Testis (tissue), 3 donors: Measurements from ENCODE around the gene GJA9. TPM values are rescaled to one million over a fixed set of nuclear protein-coding genes. Genes with fewer than 3 reads are reported as not detected.

Experiments
- DNase-seq: peaks from one replicate; pipeline ENCODE4 v3.0.0-alpha.2; 2019
- H3K27ac ChIP-seq, 2 donors: fragments of 200-600 bp; sonication (generic); one replicate each; pipeline ENCODE4 v1.5.1; 2019
- H3K27me3 ChIP-seq: fragments of 200-600 bp; sonication (generic); one replicate; pipeline ENCODE4 v1.5.1; 2019
- H3K36me3 ChIP-seq: fragments of 200-600 bp; sonication (generic); one replicate; pipeline ENCODE4 v1.5.1; 2017; ENCODE audit warnings: low read depth; ENCODE audit errors: missing control alignments
- H3K4me1 ChIP-seq: fragments of 200-600 bp; sonication (generic); one replicate; pipeline ENCODE4 v1.5.1; 2019
- H3K4me3 ChIP-seq, 2 donors: fragments of 200-600 bp; sonication (generic); one replicate each; pipeline ENCODE4 v1.5.1; 2017 to 2019
- H3K9me3 ChIP-seq: fragments of 200-600 bp; sonication (generic); one replicate; pipeline ENCODE4 v1.5.1; 2017
- CTCF ChIP-seq, 3 experiments: fragments of 450-650 bp in 2 of 3; fragments of 200-600 bp in 1 of 3; sonication (generic) in 1 of 3; IDR thresholded peaks; one replicate each; pipeline ENCODE4 v1.5.1; 2016 to 2019; ENCODE audit warnings: antibody characterized with exemption in 3 of 3, mild to moderate bottlenecking in 2 of 3, moderate library complexity in 1 of 3
- POLR2A ChIP-seq: fragments of 450-650 bp; IDR thresholded peaks from one replicate; pipeline ENCODE4 v1.6.1; 2017; ENCODE audit warnings: antibody characterized with exemption, mild to moderate bottlenecking, moderate library complexity
- WGBS, 2 donors: methylation state at CpG; one replicate each; pipeline ENCODE4 v1.1.5; 2018; 5-methylcytosine and 5-hydroxymethylcytosine counted together
- intact Hi-C: fragments of 100-400 bp; cut with DNase I; formaldehyde crosslinking; loops from one replicate; pipeline ENCODE4 v1.15.1; 2023; ENCODE audit warnings: low total_unique reads
- polyA plus RNA-seq: library from polyadenylated mRNA; stranded (reverse); fragments of 350-450 nt; fragmentation: Illumina TruSeq; extraction: RNeasy Lipid Tissue Mini Kit (QIAGEN cat#74804); gene quantifications from one replicate; pipeline ENCODE4 v1.2.3, GENCODE V29; 2014; ENCODE audit warnings: low read depth, low replicate concordance; ENCODE audit not compliant: insufficient read depth
- total RNA-seq, 2 donors: library from RNA; depleted of rRNA; stranded (reverse); fragments of >200 nt; gene quantifications; one replicate each; pipeline ENCODE4 v1.2.3, GENCODE V29; 2016

GJA9 gene
- total and polyA plus RNA-seq, 3 donors from 2014 or later, result 0.19 to 3.4 (median 1.0) TPM

DNA sequence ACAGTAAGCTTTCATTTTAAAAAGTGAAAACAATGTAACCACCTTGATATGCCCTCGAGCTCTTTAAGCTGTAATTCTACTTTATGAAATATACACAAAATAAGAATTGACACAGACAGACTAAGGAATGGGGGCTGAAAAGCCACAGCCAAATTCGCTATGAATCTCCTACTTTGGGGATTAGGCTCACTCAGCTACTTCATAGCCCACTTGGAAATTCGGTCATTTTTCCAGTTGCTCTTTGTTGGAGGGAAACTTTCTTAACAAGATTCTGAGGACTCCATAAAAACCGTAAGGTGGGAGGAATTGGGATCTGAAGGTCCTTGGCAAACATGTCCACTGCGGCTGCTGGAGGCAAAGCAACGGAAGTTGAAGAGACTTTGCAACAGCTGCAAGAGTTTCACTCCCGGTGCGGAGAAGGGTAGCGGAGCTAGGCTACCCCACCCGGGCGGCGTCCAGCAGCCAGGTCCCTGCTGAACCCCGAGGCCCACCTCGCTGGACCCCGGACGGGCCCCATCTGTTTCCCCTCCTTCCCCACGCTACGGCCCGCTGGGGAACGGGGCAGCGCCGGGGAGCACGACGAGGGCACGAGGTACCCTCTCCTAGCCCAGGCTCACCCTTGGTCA lies 8.9 kb downstream of the GJA9 start:
- H3K27me3 ChIP-seq, result no peaks in the 10 kb centered on the region
- 3 to 8% methylated on average over 14 to 25 of the region's 25 CpGs for WGBS, 2 donors
- H3K36me3 ChIP-seq, result no peaks in the 10 kb centered on the region
- H3K4me1 ChIP-seq, result peaks cover 5% of the 10 kb centered on the region
- peak overlapping the region; percentile 51 to 55 for H3K27ac ChIP-seq
- H3K9me3 ChIP-seq, result no peaks in the 10 kb centered on the region
- TF ChIP-seq CTCF (IDR thresholded peaks at IDR 0.05) (no peak), POLR2A (no peak)
- H3K4me3 ChIP-seq, result peak overlapping the region; percentile 78 to 89
- intact Hi-C loops, result no loop called here
- no peak for DNase-seq

DNA sequence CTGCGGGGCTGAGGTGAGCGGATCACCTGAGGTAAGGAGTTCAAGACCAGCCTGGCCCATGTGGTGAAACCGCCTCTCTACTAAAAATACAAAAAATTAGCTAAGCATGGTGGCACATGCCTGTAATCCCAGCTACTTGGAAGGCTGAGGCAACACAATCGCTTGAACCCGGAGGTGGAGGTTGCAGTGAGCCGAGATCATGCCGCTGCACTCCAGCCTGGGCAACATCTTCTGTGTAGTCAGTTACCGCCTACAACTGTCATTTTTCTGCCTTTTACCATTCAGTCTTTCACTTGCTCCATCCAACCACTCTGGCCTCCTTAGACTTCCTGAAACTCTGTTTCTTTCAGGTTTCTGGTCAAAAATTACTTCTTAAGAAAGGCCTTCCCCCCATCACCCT lies 10.4 kb downstream of the GJA9 start:
- Histone ChIP-seq H3K4me1 (peaks cover 5% of the 10 kb centered on the region), H3K9me3 (no peaks in the 10 kb centered on the region), H3K27me3 (no peaks in the 10 kb centered on the region), H3K36me3 (no peaks in the 10 kb centered on the region), H3K27ac (no peak overlapping the region), H3K4me3 (no peak overlapping the region)
- no peak for DNase-seq
- WGBS, 2 donors, result 90 to 96% methylated on average over 8 of the region's 8 CpGs
- intact Hi-C loops, result no loop called here
- TF ChIP-seq POLR2A (no peak), CTCF (IDR thresholded peaks at IDR 0.05) (no peak)

GRCh38 chr1:38867208-38867607 lies 14.2 kb downstream of the GJA9 start:
- no peaks in the 10 kb centered on the region for H3K36me3 ChIP-seq
- no peak for DNase-seq
- no peak overlapping the region for H3K4me3 ChIP-seq
- intact Hi-C loops, result no loop called here
- no peaks in the 10 kb centered on the region for H3K4me1 ChIP-seq
- H3K9me3 ChIP-seq, result no peaks in the 10 kb centered on the region
- TF ChIP-seq POLR2A, result no peak
- no peak for TF ChIP-seq CTCF (IDR thresholded peaks at IDR 0.05)
- no peak overlapping the region for H3K27ac ChIP-seq
- WGBS, 2 donors, result 94% methylated on average over 8 of the region's 8 CpGs
- H3K27me3 ChIP-seq, result no peaks in the 10 kb centered on the region

DNA sequence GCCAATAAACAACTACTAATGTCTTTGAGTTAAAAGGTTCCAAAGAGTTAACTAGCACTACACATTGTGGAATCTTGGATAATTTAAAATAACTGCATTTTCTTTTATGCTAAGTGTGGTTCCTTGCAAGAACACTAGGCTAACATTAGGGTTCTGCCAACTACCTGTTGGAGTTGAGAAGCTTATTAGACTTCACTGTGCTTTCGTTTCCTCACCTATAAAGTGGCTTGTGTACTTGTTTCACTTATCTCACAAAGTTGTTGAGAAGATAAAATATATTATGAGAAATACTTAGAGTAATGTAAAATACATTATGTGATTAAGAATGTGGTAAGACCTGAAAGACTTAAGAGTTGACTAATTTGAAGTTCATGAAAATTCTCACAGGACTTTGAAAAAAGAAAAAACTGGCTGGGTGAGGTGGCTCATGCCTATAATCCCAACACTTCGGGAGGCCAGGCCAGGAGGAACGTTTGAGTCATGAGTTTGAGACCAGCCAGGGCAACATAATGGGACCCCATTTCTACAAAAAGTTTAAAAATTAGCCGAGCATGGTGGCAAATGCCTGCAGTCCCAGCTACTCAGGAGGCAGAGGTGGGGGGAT lies 16.2 kb downstream of the GJA9 start:
- no peaks in the 10 kb centered on the region for H3K36me3 ChIP-seq
- H3K4me3 ChIP-seq, result no peak overlapping the region
- no peaks in the 10 kb centered on the region for H3K9me3 ChIP-seq
- intact Hi-C loops, result no loop called here
- H3K27me3 ChIP-seq, result no peaks in the 10 kb centered on the region
- peaks cover 6% of the 10 kb centered on the region for H3K4me1 ChIP-seq
- TF ChIP-seq POLR2A (no peak), CTCF (IDR thresholded peaks at IDR 0.05) (no peak)
- H3K27ac ChIP-seq, result no peak overlapping the region
- no peak for DNase-seq
- WGBS, 2 donors, result 84 to 90% methylated on average over 4 of the region's 4 CpGs

DNA sequence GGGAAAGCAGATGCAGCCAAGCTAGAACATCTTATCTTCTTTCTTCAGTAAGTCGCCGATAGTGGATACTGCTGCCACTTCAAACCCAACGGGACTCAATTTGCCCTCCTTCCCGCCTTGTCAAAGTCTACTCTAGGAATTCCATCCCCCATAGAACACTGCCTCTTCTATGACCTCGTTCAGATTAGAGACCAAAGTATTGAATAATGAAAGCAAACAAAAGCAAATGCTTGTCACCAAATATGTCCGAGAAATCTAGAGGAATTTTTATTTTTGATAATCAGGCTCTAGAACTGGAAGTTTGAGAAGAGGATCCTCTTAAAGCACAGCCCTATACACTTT lies 21.0 kb downstream of the GJA9 start:
- no peak for DNase-seq
- peak overlapping the region; percentile 73 to 92 for H3K27ac ChIP-seq
- no peaks in the 10 kb centered on the region for H3K9me3 ChIP-seq
- no peak for TF ChIP-seq POLR2A
- TF ChIP-seq CTCF (IDR thresholded peaks at IDR 0.05), result no peak
- H3K27me3 ChIP-seq, result no peaks in the 10 kb centered on the region
- H3K4me3 ChIP-seq, result peak overlapping the region; percentile 92 to 98
- WGBS, 2 donors, result 2 to 3% methylated on average over 6 of the region's 6 CpGs
- H3K4me1 ChIP-seq, result peaks cover 15% of the 10 kb centered on the region
- intact Hi-C loops, result no loop called here
- H3K36me3 ChIP-seq, result no peaks in the 10 kb centered on the region
